HTR-8/SVneo (cell line): ENCODE measurements around the gene USP35.
"Not testable (repeated sequence)": the region's sequence is repeated elsewhere in the genome, so short reads cannot be mapped to it uniquely, and the experiment has no call there.

ENCODE experiments used
- DNase-seq: peaks from one replicate; pipeline ENCODE4 v3.0.0; 2011; ENCODE audit warnings: low spot score, mixed read lengths; ENCODE audit not compliant: insufficient read length
- FAIRE-seq: peaks from 2 replicates; lab custom pipeline; 2011; peaks lifted over from hg19 to GRCh38; lab: Jason Lieb, UNC

Gene USP35

DNA sequence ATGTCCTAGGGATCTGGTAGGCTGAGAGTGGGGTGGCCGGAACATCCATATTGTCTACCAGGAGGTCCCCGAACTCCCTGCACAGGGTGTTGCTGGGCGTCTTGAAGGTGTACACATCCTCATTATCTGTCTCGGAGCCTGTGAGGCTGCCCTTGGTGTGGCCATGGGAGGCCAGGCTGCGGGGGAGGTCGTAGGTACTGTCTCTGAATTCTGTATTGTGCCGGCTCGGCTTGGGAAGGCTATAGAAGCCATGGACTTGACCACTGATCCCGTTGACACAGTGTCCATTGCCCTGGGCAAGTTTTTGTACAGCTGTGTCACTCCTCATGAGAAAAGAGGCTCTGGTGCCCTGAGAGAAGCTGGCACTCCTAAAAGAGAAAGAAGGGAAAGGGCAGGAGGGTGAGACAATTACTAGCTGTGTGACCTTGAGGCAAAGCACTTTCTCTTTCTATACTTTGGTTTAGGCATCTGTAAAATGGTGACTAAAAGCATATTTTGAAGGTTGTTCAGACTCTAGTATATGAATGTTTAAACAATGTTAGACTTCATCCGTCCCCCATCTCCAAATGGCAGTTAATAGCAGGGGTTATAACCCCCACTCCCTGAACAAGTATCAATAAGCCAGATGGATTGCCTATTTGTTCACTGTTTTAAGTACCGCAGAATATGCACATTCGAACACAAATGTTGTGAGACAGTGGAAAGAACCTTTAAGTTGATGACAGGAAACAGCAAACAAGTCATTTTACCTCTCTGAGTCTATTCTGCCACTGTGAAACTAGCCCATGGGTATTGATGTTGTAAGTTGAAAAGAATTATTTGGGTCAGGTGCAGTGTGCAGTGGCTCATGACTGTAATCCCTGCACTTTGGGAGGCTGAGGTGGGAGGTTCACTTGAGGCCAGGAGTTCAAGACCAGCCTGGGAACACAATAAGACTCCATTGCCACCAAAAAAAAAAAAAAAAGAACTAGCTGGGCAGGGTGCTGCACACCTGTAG lies 38.3 kb downstream of the USP35 start:
- no peak for FAIRE-seq
- DNase-seq, result no peak

DNA sequence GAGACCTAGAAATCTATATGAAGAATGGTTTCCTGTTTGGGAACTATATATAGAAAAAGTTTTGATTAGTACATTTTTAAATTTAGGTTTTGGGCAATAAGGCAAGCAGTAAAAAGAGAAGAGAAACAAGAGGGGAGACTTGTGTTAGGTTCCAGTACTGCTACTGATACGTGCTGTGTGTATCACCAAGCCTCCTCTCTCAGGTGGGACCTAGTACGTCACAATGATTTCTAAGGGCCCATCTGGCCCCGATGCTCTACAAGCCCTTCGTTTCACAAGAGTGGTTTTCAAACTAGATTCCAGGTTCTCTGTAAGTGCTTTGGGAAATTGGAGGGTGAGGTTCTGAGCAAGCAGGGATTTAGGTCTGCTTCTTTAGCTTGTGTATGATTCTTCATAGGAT lies 39.2 kb downstream of the USP35 start:
- DNase-seq, result no peak

DNA sequence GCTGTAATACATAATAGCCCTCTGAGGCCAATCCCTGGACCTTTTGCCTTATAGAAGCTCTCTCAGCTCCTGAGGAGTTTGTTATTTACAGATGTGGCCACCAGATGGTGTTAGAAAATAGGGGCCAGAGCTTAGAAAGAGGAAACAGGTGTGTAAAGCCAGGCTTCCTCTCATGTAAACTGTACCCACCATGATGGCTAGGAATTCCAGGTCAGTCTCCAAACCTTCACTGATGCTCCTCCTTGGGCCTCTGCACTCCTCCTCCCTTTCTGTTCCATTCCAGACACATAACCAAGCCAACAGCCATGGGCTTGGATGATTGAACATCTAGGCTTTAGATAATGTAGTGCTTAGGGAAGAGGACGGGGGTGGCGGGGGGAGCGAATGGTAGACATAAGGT lies 39.7 kb downstream of the USP35 start:
- DNase-seq (peak; percentile 74), FAIRE-seq (no peak)

More for the DNA sequence above, 39.2 kb downstream of the USP35 start:
- FAIRE-seq, result no peak

DNA sequence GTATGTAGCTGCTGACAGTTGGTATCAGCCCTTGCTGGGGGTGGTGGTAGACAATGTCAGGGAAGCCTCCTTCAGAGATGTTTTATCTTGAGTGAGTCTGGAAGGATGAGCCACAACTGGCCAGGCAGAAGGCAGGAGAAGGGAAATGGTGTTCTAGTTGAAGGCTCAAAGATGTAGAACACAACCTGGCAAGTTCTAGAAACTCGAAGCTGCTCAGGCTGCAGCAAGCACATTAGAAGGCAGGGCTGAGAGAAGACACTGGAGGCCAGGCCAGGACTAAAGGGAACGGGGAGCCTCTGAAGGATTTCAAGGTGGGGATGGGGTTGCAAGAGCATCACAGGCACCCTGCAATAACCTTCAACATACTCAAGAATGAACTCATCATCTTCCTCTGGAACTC lies 40.4 kb downstream of the USP35 start:
- FAIRE-seq, result no peak
- DNase-seq, result no peak

DNA sequence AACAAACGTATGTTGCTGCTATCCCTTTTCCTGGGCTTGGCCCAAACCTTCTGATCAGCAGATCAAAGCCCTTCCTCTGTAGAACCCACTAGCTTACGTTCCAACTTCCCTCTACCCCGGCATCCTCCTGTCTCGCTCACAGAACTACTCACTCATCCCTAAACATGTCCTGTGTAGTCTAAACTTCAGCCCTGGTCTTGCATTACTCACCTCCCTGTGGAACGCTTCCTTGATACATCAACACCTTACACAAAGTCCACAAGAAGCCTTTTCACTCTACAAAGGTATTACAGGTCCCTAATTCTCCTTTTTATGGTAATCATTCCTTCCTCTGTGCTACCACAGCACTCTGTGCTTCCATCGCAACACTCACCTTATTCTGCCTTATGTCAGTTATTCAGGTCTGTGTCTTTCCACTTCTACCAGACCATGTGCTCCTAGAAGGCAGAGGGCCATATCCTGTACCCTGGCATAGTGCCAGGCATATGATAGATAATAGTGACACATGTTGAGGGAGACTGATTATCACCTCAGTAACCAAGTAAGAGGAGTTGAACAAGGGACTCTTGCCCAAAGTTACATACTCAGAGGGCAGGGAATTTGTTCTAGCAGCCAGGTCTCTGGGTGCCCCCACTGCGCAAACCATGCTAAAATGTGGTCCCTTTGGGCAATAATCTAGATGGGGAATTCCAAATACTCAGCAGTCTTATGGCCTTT lies 41.6 kb downstream of the USP35 start:
- no peak for DNase-seq
- no peak for FAIRE-seq

DNA sequence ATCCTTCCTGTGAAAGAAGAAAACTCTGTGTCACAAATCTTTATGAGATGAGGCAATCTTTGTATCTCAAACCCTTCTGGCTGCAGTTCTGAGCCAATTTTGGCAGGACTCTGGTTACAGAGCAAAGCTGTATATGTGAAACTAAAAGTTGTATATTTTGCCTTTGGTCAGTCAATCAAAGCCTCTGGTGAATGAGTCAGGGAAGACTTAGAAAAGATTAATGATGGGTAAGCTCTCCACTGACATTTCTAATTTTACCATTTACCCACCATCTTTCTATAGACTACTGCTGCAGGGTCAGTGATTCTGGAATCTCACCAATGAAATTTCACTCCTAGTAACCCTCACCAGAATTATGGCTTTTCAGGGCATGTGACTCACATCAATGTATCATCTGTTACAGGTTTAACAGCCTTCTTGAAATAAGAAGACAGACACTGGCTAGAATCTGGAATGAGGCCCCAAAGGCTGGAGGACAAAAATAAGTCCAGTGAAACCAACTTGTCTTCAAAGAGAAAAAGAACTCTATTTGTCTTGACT lies 43.3 kb downstream of the USP35 start:
- peak; percentile 51 for DNase-seq
- FAIRE-seq, result no peak

DNA sequence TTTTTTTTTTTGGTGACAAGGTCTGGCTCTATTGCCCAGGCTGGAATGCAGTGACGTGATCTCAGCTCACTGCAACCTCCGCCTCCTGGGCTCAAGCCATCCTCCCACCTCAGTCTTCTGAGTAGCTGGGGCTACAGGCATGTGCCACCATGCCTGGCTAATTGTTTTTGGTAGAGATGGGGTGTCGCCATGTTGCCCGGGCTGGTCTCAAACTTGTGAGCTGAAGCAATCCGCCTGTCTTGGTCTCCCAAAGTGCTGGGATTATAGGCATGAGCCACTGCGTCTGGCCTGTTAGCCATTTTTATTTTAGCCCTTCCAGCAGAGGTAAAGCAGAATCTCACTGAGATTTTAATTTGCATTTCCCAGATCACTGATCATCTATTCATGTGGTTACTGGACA lies 44.3 kb downstream of the USP35 start:
- DNase-seq, FAIRE-seq: not testable (repeated sequence)

DNA sequence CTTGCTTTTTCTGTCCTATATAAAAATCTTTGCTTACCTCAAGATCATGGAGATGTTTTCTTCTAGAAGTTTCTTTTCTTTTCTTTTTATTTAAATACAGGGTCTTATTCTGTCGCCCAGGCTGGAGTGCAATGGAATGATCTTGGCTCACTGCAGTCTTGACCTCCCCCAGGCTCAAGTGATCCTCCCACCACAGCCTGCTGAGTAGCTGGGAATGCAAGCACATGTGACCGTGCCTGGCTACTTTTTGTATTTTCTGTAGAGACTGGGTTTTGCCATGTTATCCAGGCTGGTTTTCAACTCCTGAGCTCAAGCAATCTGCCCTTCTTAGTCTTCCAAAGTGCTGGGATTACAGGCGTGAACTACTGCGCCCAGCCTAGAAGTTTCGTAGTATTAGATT lies 45.3 kb downstream of the USP35 start:
- DNase-seq (no peak), FAIRE-seq (no peak)

DNA sequence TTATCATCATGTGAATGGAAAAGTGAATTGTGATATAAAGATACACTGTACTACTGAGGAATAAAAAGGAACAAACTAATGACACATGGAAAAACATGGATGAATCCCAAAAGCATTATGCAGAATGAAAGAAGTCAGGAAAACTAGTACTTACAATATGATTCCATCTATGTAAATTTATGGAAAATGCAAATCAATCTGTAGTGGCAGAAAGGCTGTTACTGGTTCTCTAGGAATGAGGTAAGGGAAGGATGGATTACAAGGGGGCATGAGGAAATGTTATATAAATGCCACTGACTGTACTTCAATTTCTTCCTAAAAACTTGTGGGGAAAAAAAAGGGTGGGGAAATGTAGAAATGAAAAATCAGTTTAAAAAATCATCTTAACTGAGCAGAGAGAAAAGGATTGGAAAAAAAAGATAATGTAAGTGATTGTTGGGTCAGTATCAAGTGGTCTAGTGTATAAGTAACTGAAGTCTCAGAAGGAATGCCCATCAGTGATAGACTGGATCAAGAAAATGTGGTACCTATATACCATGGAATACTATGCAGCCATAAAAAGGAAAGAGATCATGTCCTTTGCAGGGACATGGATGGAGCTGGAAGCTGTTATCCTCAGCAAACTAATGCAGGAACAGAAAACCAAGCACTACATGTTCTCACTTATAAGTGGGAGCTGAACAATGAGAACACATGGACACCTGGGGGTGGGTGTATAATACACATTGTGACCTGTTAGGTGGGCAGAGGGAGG lies 48.8 kb downstream of the USP35 start:
- DNase-seq, result no peak
- FAIRE-seq, result no peak

DNA sequence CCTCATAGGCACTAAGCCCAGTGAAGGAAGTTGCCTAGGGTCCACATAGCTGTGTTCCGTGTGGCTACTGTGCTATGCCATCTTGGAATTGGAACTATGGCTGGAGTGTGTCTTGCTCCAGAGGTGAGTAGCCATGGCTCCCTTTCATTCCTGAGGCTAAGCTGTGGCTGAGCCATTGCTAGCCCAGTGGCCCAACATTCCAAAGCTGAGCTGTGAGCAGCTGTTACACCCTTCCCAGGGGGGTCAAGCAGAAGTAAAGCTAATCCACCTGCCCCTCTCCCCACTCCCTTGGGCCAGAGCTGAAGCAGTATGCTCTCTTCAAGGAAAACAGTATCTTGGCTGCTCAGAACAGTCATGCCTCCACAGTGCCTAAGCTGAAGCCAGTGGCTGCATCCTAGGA lies 51.1 kb downstream of the USP35 start:
- FAIRE-seq, result no peak
- DNase-seq, result no peak

DNA sequence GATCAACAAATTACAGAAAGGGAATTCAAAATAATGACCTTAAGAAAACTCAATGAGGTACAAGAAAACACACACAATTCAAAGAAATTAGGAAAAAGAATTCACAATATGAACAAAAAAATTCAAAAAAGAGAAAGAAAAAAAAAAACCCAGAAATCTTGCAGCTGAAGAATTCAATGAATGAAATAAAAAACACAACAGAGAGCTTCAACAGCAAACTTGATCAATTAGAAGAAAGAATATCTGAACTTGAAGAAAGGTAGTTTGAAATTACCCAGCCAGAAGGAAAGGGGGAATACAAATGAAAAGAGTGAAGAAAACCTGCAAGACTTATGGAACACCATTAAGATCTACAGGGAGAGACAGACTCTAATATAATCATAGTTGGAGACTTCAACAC lies 52.8 kb downstream of the USP35 start:
- DNase-seq (no peak), FAIRE-seq (no peak)

DNA sequence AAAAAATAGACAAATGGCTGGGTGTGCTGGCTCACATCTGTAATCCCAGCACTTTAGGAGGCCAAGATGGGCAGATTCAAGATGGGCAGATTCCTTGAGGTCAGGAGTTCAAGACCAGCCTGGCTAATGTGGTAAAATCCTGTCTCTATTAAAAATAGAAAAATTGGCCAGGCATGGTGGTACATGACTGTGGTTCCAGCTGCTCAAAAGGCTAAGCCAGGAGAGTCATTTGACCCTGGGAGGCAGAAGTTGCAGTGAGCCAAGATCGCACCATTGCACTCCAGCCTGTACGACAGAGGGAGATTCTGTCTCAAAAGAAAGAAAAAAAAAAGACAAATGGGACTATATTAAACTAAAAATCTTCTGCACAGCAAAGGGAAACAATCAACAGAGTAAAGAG lies 55.4 kb downstream of the USP35 start:
- FAIRE-seq (no peak), DNase-seq (no peak)

DNA sequence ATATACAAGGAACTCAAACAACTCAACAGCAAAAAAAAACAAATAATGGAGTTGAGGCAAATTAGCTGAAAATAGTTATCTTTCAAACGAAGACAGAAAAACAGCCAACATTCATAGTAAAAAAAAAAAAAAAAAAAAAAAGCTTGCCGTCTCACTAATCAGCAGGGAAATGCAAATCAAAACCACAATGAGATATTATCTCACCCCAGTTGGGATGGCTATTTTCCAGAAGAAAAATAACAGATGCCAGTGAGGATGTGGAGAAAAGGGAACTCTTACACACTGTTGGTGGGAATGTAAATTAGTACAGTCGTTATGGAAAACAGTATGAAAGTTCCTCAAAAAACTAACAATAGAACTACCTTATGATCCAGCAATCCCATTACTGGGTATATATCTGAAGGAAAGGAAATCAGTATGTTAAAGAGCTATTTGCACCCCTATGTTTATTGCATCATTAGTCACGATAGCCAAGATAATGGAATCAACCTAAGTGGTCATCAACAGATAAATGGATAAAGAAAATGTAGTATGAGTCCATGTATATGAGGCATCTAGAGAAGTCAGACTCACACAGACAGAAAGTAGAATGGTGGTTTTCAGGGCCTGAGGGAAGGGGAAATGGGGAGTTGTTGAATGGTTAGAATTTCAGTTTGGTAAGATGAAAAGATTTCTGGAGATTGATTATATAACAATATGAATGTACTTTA lies 56.0 kb downstream of the USP35 start:
- FAIRE-seq (no peak), DNase-seq (no peak)

DNA sequence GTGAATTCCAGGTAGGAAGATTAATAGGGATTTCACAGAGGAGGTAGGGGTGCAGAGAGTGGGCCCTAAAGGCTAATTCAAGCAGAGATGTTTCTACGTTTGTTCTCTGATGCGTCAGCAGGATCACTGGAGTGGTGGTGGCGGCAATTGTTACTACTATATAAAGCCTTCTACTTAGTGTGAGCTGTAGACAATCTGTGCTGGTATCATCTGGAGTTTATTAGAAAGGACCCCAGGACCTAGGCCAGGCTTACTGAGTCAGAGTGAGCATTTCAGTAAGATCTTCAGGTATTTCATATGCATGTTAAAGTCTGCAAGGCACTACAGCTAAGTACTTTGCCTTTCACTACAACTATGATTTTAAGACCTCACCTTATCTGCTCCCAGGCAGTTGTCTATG lies 59.5 kb downstream of the USP35 start:
- no peak for DNase-seq

DNA sequence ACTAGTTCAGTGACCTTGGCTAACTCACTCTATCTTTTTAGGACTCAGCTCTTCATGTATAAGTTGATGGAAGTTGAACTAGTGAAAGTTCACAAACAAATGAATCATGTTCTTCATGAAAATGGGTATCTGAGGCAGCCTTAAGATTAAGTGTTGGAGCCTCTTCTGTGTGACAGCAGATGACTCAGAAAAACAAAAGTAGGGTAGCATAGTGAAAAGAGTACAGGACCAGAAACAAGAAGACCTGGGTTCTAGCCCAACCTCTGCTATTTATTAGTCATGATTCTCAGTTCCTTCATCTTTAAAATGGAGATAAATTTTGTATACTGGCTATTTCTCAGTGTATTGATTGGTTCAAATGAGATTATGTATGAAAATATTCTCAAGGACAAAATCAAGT lies 60.2 kb downstream of the USP35 start:
- FAIRE-seq, result no peak
- no peak for DNase-seq

More for the DNA sequence above, 59.5 kb downstream of the USP35 start:
- FAIRE-seq, result no peak

DNA sequence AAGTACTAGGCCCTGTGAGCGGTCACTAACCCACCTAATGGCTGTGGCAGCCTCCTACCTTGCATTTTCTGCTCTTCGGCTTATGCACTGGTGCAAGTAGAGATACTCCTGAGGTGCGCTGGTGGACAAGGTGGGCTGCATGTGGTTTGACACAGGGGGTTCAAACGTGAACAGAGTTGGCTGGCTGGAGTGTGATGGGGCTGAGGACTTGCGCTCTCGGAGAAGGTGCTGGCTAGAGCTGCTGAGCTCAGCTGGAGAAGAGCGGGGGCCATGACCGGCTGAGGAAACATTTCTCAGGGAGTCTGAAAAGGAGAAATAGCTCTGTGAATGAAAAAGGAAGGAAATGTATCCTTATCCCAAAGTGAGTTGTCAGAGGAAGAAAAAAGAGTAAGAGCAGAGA lies 61.4 kb downstream of the USP35 start:
- no peak for FAIRE-seq
- DNase-seq, result no peak

DNA sequence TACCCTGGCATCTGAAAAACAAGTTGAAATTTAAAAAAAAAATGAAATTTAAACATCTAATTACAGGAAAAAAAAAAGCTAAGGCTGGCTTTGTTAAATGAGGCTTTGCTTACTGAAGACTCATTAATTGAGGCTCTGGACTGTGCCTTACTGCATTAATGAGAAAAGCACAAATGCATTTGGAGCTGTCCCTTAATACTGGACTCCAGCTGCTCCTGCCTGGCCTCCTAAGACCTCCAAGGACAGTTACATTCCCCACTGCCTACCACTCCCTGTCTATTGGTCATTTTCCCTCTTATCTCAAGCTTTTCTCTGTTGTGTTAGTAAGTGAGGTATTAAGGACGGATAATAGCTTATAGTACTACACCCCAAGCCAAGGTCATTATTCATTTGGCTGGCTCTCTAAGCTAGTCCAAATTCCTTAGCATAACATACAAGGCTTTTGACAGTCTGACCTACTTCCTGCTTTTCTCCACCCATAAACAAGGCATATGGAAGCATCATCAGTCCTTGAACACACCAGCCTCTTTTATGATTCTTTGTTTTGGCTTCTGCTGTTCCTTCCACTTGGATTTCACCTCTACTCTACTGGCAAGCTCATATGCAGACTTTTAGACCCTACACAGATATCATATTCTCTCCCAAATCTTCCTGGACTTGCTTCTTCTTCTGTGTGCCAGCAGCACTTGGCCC lies 62.5 kb downstream of the USP35 start:
- FAIRE-seq (no peak), DNase-seq (no peak)

DNA sequence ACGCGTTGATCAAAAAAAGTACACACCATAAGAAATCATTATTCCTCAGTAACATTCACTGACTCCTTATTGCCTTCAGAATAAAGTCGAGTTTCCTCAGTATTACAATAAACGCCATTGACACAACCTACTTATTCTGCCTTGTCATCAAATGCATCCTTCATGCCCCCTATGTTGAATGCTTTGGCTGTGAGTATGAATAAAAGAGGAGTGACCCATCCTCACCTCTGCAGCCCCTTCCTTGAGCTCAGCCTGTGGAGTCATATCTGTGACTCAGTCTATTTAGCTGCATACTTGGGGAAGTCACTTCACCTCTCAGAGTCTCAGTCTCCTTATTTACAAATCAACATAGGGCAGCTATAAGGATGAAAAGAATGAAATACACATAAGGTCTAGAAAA lies 65.1 kb downstream of the USP35 start:
- no peak for FAIRE-seq
- DNase-seq, result peak; percentile 43

DNA sequence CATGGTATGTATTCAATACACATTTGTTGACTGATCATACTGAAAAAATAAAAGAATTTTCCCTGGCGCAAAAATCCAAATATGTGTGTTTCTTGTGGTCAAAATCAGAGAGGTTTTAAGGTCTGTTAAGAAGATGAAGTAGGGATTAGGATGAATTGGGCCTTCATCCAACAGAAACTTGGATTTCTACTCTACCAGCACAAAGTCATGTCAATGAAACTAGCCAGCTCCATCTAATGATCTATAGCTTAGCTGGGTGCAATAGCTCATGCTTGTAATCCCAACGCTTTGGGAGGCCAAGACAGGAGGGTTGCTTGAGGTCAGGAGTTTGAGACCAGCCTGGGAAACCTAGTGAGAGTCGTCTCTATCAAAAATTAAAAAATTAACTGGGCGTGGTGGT lies 65.5 kb downstream of the USP35 start:
- FAIRE-seq, result no peak

More for the DNA sequence above, 65.5 kb downstream of the USP35 start:
- no peak for DNase-seq
